Chondrocyte (in vitro differentiated cells): ENCODE measurements around the gene ZNF697. TPM values are rescaled to one million over a fixed set of nuclear protein-coding genes. Genes with fewer than 3 reads are reported as not detected.
"Not testable (repeated sequence)": the region's sequence is repeated elsewhere in the genome, so short reads cannot be mapped to it uniquely, and the experiment has no call there.

ENCODE experiments used
- DNase-seq: peaks from one replicate; pipeline ENCODE4 v3.0.0; 2021; ENCODE audit warnings: mixed read lengths, low spot score
- H3K27ac Mint-ChIP-seq: one replicate; pipeline ENCODE4 v1.8.0; 2021; ENCODE audit warnings: mild to moderate bottlenecking, moderate library complexity, mixed read lengths; ENCODE audit not compliant: unreplicated experiment
- H3K27me3 Mint-ChIP-seq: 2 replicates; pipeline ENCODE4 v1.8.0; 2021; ENCODE audit warnings: low read depth, mixed read lengths
- H3K36me3 Mint-ChIP-seq: 2 replicates; pipeline ENCODE4 v1.8.0; 2021; ENCODE audit warnings: low read depth, mixed read lengths
- H3K4me1 Mint-ChIP-seq: 2 replicates; pipeline ENCODE4 v1.8.0; 2021; ENCODE audit warnings: low read depth, mild to moderate bottlenecking, mixed read lengths
- H3K4me3 Mint-ChIP-seq: one replicate; pipeline ENCODE4 v1.8.0; 2021; ENCODE audit warnings: mild to moderate bottlenecking, moderate library complexity, mixed read lengths; ENCODE audit not compliant: unreplicated experiment
- H3K9me3 Mint-ChIP-seq: 2 replicates; pipeline ENCODE4 v1.8.0; 2021; ENCODE audit warnings: low read depth, mixed read lengths
- total RNA-seq: library from RNA; stranded (reverse); gene quantifications from 3 replicates; pipeline ENCODE4 v1.2.1, GENCODE V29; 2021
- TF ChIP-seq, protein P1 (sequence below): fragments of 200-600 bp; sonication (generic); IDR thresholded peaks from 2 replicates; pipeline ENCODE4 v1.5.0; 2021; ENCODE audit warnings: antibody characterized with exemption, mild to moderate bottlenecking, moderate library complexity

ZNF697 gene
- total RNA-seq, 1 donor from 2014 or later: 13.6 TPM

DNA sequence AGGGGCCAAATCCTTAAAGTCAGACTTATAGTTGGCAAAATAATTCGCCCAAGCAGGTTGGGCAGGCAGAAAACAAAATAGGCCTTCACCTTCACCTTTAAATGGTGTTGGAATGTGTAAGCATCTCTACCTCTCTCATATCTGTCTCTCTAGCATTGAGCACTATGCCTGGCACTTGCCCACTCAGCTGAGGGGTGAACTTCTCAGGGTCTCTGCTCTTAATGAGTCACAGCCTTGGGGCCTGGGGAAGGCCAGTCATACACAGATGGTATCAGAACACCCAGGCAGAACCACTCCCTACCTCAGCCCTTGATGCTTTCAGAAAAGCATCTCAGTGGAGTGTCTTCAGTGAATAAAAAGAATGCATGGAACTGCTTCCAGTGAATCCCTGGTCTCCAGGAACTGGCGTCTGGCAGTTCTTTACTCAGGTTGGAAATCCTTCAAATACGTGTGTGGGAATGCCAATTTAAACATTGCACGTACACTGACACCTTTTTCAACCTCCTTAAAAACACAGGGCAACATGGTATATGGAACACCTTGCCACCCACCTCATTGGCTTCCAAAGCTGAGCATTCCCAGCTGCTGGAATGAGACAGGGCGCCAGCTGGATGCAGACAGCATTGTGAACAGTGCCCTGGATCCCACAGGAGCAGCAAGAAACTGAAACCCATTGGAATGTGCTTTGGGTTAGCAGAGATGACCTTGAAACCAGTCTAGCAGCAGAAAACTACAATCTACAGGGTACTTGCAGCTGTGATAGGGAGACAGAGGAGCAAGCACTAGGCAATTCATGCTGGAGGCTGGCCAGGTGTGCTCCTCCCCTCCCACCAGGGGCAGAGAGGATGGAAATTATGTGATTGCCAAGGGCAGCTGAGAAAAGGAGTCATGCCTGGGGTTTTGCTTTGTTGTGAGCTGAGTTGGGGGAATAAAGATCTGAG, 30.0 kb downstream of the ZNF697 start:
- Mint-ChIP-seq H3K36me3 (peaks cover 10% of the 10 kb centered on the region), H3K4me3 (no peak overlapping the region), H3K27ac (no peak overlapping the region), H3K4me1 (peaks cover 13% of the 10 kb centered on the region), H3K27me3 (no peaks in the 10 kb centered on the region), H3K9me3 (no peaks in the 10 kb centered on the region)
- DNase-seq: no peak
- TF ChIP-seq, protein P1, sequence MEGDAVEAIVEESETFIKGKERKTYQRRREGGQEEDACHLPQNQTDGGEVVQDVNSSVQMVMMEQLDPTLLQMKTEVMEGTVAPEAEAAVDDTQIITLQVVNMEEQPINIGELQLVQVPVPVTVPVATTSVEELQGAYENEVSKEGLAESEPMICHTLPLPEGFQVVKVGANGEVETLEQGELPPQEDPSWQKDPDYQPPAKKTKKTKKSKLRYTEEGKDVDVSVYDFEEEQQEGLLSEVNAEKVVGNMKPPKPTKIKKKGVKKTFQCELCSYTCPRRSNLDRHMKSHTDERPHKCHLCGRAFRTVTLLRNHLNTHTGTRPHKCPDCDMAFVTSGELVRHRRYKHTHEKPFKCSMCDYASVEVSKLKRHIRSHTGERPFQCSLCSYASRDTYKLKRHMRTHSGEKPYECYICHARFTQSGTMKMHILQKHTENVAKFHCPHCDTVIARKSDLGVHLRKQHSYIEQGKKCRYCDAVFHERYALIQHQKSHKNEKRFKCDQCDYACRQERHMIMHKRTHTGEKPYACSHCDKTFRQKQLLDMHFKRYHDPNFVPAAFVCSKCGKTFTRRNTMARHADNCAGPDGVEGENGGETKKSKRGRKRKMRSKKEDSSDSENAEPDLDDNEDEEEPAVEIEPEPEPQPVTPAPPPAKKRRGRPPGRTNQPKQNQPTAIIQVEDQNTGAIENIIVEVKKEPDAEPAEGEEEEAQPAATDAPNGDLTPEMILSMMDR: no peak

DNA sequence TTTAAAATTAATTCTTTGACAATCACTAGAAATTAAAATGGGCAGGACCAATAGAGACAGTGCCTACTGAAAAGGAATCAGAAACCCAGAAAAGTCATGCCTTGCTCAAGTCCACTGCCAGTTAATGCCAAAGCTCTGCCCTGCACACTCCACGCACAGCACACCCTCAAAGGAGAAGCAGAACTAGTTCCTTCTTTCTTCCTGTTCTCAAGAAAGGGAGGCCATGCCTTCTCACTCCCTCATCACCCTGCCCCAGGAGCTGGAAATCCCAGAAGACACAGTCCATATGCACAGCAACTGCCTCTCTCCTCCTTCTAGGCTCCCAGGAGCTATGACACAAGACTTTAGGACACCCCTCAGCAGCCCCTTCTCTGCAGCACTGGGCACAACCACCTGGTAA, 31.3 kb downstream of the ZNF697 start:
- H3K4me1 Mint-ChIP-seq: peaks cover 14% of the 10 kb centered on the region

DNA sequence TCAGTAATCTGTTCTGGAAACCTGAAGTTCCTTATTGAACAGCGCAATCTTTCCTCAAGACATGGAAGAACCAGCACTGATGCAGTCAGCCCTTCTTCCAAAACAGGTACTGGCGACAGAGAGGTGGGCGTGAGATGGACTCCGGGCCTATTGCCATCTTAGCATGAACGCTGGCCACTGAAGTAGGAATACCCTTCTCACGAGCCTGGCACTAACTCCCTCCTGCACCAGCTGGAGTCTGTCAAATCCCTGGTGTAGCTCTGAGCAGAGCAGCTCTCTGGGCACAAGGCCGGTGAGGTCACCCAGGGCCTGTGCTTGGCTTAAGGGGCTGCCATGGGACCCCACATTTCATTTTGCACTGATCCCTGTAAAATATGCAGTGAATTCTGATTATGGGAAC, 33.0 kb downstream of the ZNF697 start:
- not testable (repeated sequence) for H3K27ac Mint-ChIP-seq, H3K4me3 Mint-ChIP-seq, H3K9me3 Mint-ChIP-seq, DNase-seq, H3K27me3 Mint-ChIP-seq, H3K36me3 Mint-ChIP-seq
- peaks cover 18% of the 10 kb centered on the region for H3K4me1 Mint-ChIP-seq

More for the DNA sequence above, 31.3 kb downstream of the ZNF697 start:
- not testable (repeated sequence) for H3K9me3 Mint-ChIP-seq, H3K36me3 Mint-ChIP-seq, H3K27ac Mint-ChIP-seq, H3K27me3 Mint-ChIP-seq, DNase-seq, H3K4me3 Mint-ChIP-seq

DNA sequence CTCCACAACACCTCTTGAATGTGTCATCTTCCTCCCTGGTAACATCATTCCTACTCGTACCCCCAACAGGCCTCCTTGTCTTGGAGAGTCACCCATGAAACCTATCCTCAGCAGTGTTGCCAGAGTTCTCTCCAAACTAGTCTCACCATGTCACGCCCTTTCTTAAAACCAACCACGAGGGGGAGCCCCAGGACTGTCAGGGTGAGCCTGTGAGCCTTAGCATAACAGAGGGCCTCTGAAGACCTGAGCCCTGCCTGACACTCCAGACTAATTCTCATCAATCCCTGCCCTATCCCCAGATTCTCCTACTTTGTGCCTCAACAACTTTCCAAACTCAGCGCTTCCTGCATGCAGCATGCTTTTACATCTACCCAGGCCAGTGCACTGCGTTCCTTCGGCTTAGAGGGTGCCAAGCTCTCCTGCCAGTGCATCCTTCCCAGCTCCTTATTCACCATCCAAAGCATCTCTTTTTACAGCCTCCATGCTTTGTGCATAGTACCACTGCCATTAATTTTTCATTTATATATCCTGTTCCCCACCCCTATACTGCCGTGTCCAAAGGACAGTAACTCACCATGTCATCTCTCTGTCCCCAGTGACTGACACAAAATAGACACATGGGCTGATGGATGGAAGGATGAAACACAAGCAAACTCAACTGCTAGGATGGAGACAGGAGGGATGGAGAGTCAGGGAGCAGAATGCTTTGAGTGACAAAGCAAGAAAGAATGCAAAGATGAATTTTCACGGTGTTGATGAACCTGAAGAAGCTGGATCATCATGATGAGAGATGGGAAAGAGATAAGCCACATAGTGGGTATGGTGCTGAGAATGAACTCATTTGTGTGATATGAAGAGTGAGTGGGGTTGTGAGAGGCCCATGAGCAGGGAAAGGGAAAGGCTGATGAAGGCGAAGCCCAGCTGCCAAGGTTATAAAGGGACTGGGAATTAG, 34.0 kb downstream of the ZNF697 start:
- Mint-ChIP-seq H3K27me3 (peaks cover 7% of the 10 kb centered on the region), H3K27ac (no peak overlapping the region), H3K9me3 (no peaks in the 10 kb centered on the region), H3K4me1 (peaks cover 18% of the 10 kb centered on the region), H3K4me3 (no peak overlapping the region), H3K36me3 (peaks cover 4% of the 10 kb centered on the region)
- no peak for DNase-seq
- TF ChIP-seq, protein P1: peak; percentile 89

DNA sequence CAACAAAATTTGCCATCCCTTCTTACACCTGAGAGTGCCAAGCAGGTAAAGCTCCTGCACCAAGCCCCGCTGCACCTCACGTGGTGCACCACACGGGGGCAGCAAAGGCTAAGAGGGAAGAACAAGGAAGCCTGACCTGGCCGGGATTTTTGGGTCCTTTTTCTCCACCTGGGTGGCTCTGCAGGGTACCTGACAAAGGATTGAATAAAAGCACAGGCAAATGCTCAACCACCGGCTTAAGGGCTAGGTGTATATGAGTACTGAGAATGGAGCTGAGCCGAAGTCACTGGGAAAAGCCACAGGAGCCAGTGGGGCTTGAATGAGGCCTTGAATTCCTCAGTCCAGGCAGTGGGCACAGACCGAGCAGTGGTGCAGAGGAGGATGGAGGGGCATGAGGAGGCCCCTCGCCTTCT, 36.4 kb downstream of the ZNF697 start:
- peaks cover 11% of the 10 kb centered on the region for H3K4me1 Mint-ChIP-seq
- no peak overlapping the region for H3K4me3 Mint-ChIP-seq
- TF ChIP-seq, protein P1: peak; percentile 91
- DNase-seq: no peak
- H3K9me3 Mint-ChIP-seq: no peaks in the 10 kb centered on the region
- no peaks in the 10 kb centered on the region for H3K36me3 Mint-ChIP-seq
- H3K27ac Mint-ChIP-seq: no peak overlapping the region
- H3K27me3 Mint-ChIP-seq: peaks cover 7% of the 10 kb centered on the region

DNA sequence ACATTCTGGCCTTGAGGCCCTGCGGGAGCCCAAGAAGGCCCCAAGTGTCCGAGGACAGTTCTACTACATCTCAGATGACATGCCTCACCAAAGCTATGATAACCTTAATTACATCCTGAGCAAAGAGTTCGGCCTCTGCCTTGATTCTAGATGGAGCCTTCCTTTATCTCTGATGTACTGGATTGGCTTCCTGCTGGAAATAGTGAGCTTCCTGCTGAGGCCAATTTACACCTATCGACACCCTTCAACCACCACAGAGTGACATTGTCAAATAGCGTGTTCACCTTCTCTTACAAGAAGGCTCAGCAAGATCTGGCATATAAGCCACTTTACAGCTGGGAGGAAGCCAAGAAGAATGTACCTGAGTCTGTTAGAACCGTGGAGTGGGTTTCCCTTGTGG, 39.2 kb downstream of the ZNF697 start:
- Mint-ChIP-seq H3K27me3 (peaks cover 11% of the 10 kb centered on the region), H3K4me1 (peaks cover 26% of the 10 kb centered on the region)
- not testable (repeated sequence) for H3K27ac Mint-ChIP-seq, H3K4me3 Mint-ChIP-seq, H3K36me3 Mint-ChIP-seq, DNase-seq, H3K9me3 Mint-ChIP-seq
